ENCODE measurements around the gene OCA2.

- peak; percentile 87 for TF ChIP-seq CTCF (conservative IDR thresholded peaks at IDR 0.05; ENCODE audit: low read depth, low read length)
- TF ChIP-seq EZH2 (IDR thresholded peaks at IDR 0.05; ENCODE audit: borderline replicate concordance, low read depth, low read length, poor library complexity, severe bottlenecking), result no peak
Observed at GRCh38 chr15:28021281-28022039, 77.7 kb downstream of the OCA2 start.
